ENCODE data around the gene UMOD. TPM values are rescaled to one million over a fixed set of nuclear protein-coding genes. Genes with fewer than 3 reads are reported as not detected.

The UMOD gene
- total and polyA plus RNA-seq, 2 experiments from 2014 or later = not detected

- 60% methylated on average over 5 of the region's 5 CpGs for WGBS (ENCODE audit: low lambda C conversion rate, missing lambda C conversion rate)
- Histone ChIP-seq H3K4me3 (no peak overlapping the region), H3K4me1 (ENCODE audit: insufficient read depth) (no peaks in the 10 kb centered on the region), H3K9me3 (ENCODE audit: low read depth) (no peaks in the 10 kb centered on the region), H4K20me1 (ENCODE audit: insufficient read depth, poor library complexity, severe bottlenecking) (no peaks in the 10 kb centered on the region), H3K27ac (no peak overlapping the region), H2AFZ (no peak overlapping the region), H3K9me2 (replicated peaks; ENCODE audit: insufficient read depth) (no peaks in the 10 kb centered on the region), H3K27me3 (no peaks in the 10 kb centered on the region), H3K36me3 (replicated peaks; ENCODE audit: insufficient read depth, low read depth) (no peaks in the 10 kb centered on the region), H3K79me2 (no peaks in the 10 kb centered on the region), H3K4me2 (no peak overlapping the region)
- DNase-seq (ENCODE audit: low spot score) = no peak
- TF ChIP-seq EZH2phosphoT487 (IDR thresholded peaks at IDR 0.05; ENCODE audit: low read depth, severe bottlenecking, unreplicated experiment) (no peak), EZH2 (IDR thresholded peaks at IDR 0.05; ENCODE audit: borderline replicate concordance) (no peak), CTCF (IDR thresholded peaks at IDR 0.05; ENCODE audit: poor library complexity) (no peak)
These were observed 19.4 kb downstream of the UMOD start for GRCh38 chr16:20333120-20333519.

GRCh38 chr16:20332411-20332810 lies 20.1 kb downstream of the UMOD start:
- Histone ChIP-seq H4K20me1 (ENCODE audit: insufficient read depth, poor library complexity, severe bottlenecking) (no peaks in the 10 kb centered on the region), H3K4me1 (ENCODE audit: insufficient read depth) (no peaks in the 10 kb centered on the region), H2AFZ (no peak overlapping the region), H3K79me2 (no peaks in the 10 kb centered on the region), H3K27me3 (no peaks in the 10 kb centered on the region), H3K36me3 (replicated peaks; ENCODE audit: insufficient read depth, low read depth) (no peaks in the 10 kb centered on the region), H3K4me2 (no peak overlapping the region), H3K4me3 (no peak overlapping the region), H3K27ac (no peak overlapping the region), H3K9me2 (replicated peaks; ENCODE audit: insufficient read depth) (no peaks in the 10 kb centered on the region), H3K9me3 (ENCODE audit: low read depth) (no peaks in the 10 kb centered on the region)
- no peak for DNase-seq (ENCODE audit: low spot score)
- TF ChIP-seq EZH2phosphoT487 (IDR thresholded peaks at IDR 0.05; ENCODE audit: low read depth, severe bottlenecking, unreplicated experiment) (no peak), EZH2 (IDR thresholded peaks at IDR 0.05; ENCODE audit: borderline replicate concordance) (no peak)
- 89% methylated on average over 8 of the region's 8 CpGs for WGBS (ENCODE audit: low lambda C conversion rate, missing lambda C conversion rate)

- 89% methylated on average over 5 of the region's 5 CpGs for WGBS (ENCODE audit: low lambda C conversion rate, missing lambda C conversion rate)
- H3K79me2 ChIP-seq = no peaks in the 10 kb centered on the region
- H3K4me3 ChIP-seq = no peak overlapping the region
- H3K9me2 ChIP-seq (replicated peaks; ENCODE audit: insufficient read depth) = no peaks in the 10 kb centered on the region
- H3K27me3 ChIP-seq = no peaks in the 10 kb centered on the region
- no peak for TF ChIP-seq EZH2 (IDR thresholded peaks at IDR 0.05; ENCODE audit: borderline replicate concordance)
- TF ChIP-seq EZH2phosphoT487 (IDR thresholded peaks at IDR 0.05; ENCODE audit: low read depth, severe bottlenecking, unreplicated experiment) = no peak
- TF ChIP-seq CTCF (IDR thresholded peaks at IDR 0.05; ENCODE audit: poor library complexity) = no peak
- H3K27ac ChIP-seq = no peak overlapping the region
- H3K9me3 ChIP-seq (ENCODE audit: low read depth) = no peaks in the 10 kb centered on the region
- no peak overlapping the region for H2AFZ ChIP-seq
- no peak for DNase-seq (ENCODE audit: low spot score)
- no peaks in the 10 kb centered on the region for H3K4me1 ChIP-seq (ENCODE audit: insufficient read depth)
- no peaks in the 10 kb centered on the region for H4K20me1 ChIP-seq (ENCODE audit: insufficient read depth, poor library complexity, severe bottlenecking)
- H3K36me3 ChIP-seq (replicated peaks; ENCODE audit: insufficient read depth, low read depth) = no peaks in the 10 kb centered on the region
- H3K4me2 ChIP-seq = no peak overlapping the region
These were observed 20.9 kb downstream of the UMOD start for GRCh38 chr16:20331635-20332034.

GRCh38 chr16:20329392-20330138 lies 22.9 kb downstream of the UMOD start:
- no peaks in the 10 kb centered on the region for H3K79me2 ChIP-seq
- no peaks in the 10 kb centered on the region for H3K9me2 ChIP-seq (replicated peaks; ENCODE audit: insufficient read depth)
- H2AFZ ChIP-seq = no peak overlapping the region
- H3K9me3 ChIP-seq (ENCODE audit: low read depth) = no peaks in the 10 kb centered on the region
- no peak for TF ChIP-seq EZH2 (IDR thresholded peaks at IDR 0.05; ENCODE audit: borderline replicate concordance)
- no peak for TF ChIP-seq CTCF (IDR thresholded peaks at IDR 0.05; ENCODE audit: poor library complexity)
- TF ChIP-seq EZH2phosphoT487 (IDR thresholded peaks at IDR 0.05; ENCODE audit: low read depth, severe bottlenecking, unreplicated experiment) = no peak
- no peak overlapping the region for H3K4me2 ChIP-seq
- DNase-seq (ENCODE audit: low spot score) = no peak
- no peaks in the 10 kb centered on the region for H3K27me3 ChIP-seq
- H4K20me1 ChIP-seq (ENCODE audit: insufficient read depth, poor library complexity, severe bottlenecking) = no peaks in the 10 kb centered on the region
- no peaks in the 10 kb centered on the region for H3K36me3 ChIP-seq (replicated peaks; ENCODE audit: insufficient read depth, low read depth)
- H3K4me1 ChIP-seq (ENCODE audit: insufficient read depth) = peaks cover 5% of the 10 kb centered on the region
- 80% methylated on average over 5 of the region's 5 CpGs for WGBS (ENCODE audit: low lambda C conversion rate, missing lambda C conversion rate)
- H3K4me3 ChIP-seq = no peak overlapping the region
- H3K27ac ChIP-seq = no peak overlapping the region

All from hepatocyte (in vitro differentiated cells).